GM19468 (cell line): ENCODE measurements around the gene ARFGAP1.
"Not testable (repeated sequence)": the region's sequence is repeated elsewhere in the genome, so short reads cannot be mapped to it uniquely, and the experiment has no call there.

Experiments
- ATAC-seq: cut with Tn5 transposase; IDR thresholded peaks from one replicate; pipeline ENCODE4 v1.9.1; 2021; ENCODE audit warnings: mild to moderate bottlenecking, moderate library complexity, moderate number of reproducible peaks; ENCODE audit not compliant: unreplicated experiment; ENCODE audit errors: extremely low read depth

Gene ARFGAP1

DNA sequence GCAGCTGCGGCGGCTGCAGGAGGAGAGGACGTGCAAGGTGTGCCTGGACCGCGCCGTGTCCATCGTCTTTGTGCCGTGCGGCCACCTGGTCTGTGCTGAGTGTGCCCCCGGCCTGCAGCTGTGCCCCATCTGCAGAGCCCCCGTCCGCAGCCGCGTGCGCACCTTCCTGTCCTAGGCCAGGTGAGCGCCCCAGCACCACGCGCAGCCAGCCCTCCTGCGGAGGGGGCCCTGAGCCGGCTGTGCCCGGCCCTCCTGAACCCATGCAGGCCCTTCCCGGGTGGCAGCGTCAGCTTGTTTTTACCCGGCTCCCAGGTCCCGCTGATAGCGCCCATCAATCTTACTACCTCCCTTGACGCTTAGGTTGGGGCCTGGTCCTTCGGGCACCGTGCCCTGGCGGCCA, 33.2 kb upstream of the ARFGAP1 start:
- ATAC-seq: no peak

DNA sequence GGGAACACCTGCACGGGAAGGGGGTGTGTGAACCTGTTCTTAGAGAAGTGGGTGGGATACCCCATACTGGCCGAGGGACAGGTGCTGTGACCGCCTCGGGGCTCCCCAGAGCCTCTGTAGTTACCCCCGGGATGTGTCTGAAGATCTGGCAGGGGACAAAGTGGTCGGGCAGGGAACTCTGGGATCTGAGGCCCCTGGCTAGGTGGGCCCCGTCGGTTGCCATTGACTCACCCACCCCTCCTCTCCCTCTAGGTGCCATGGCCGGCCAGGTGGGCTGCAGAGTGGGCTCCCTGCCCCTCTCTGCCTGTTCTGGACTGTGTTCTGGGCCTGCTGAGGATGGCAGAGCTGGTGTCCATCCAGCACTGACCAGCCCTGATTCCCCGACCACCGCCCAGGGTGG, 32.6 kb upstream of the ARFGAP1 start:
- no peak for ATAC-seq

GRCh38 chr20:63241272-63241671, 31.3 kb upstream of the ARFGAP1 start:
- no peak for ATAC-seq

- ATAC-seq: no peak
Observed at GRCh38 chr20:63242736-63243135, 29.9 kb upstream of the ARFGAP1 start.

GRCh38 chr20:63243604-63244247, 28.9 kb upstream of the ARFGAP1 start:
- no peak for ATAC-seq

DNA sequence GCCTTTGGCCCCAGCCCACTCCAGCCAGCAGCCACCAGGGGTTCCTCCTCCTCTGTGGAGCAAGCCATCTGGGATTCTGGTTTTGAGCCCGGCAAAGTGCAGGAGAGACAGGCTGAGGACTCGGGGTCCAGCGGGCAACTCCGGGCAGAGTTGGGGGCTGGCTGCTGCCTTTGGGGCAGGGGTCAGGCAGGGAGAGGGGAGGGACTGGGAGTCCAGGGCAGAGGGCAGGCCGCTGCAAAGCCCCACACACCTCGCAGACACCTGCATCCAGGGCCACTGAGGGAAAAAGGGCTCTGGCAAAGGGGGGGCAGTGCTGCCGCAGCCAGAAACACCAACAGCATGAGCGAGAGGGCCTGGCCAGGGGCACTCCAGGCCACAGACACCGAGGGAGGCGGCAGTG, 28.1 kb upstream of the ARFGAP1 start:
- no peak for ATAC-seq

GRCh38 chr20:63246490-63247288, 25.9 kb upstream of the ARFGAP1 start:
- ATAC-seq: no peak

DNA sequence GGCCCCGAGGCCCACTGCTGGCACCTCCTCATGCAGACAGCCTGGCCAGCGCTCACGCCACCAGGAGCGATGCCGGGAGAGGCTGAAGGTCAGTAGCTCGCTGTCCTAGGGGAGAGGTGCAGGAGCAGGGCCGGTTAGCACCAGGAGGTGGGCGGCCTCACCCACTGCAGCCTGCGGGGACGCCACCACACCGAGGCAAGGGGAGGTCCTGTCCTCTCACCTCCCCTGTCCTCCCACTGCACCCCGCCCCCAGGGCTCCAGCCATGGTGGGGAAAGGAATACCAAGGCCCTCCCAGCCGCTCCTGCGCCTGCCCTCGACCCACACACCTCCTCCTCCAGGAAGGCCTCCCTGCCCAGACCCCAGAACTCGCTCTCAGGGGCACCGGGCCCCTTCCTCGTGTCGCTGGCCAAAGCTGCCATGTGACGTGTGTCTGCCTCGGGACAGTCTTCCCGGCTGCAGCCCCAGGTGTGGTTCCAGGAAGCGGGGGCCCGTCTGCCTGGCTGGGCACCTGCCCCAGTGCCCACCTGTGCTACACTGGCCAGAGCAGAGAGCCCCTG, 24.9 kb upstream of the ARFGAP1 start:
- ATAC-seq: no peak

DNA sequence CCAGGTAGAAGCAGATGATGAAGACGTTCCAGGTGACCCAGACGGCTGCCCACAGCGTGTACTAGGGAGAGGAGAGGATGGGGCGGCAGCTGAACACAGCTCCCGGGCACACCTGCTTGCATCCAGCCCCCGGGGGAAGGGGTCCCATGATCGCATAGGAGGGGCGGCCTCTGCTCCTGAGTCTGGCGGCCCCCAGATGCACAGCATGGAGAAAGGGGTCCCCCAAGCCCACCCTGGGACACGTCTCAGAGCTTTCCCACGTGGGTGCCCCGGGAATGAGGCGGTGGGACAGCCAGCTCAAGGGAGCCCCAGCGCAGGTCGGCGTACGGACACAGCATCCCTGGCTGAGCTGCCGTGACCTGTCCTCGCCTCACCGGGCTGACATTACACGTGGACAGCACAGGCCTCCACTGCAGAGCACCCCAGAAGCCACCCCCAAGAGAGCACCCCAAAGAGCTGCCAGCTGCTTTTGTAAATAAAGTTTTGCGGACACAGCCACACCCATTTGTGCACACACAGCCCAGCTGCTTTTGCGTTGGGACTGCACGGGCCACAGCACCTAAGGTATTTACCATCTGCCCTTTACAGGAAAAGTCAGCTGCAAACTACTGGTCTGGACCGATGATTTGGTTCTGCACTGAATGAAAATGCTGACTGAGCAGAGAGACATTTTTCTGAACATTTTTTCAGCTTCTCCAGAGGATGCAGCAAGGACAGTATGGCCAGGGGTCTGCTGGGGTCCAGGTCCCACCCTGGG, 23.6 kb upstream of the ARFGAP1 start:
- ATAC-seq: no peak

DNA sequence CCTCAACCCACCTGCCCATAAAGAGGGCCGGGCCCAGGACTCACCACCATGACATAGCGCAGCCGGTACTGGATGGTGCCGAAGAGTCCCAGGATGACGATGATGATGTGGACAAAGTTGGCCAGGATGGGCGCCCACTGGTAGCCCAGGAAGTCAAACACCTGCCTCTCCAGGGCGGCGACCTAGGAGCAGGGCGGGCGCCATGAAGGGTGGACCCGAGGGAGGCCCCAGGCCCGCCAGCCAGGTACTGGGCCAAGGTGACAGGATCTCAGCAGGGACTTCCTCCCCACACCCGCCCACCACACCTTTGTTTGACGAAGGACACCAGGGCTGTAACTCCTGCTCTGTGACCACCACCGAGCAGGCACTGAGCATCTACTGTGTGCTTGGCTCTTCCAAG, 22.7 kb upstream of the ARFGAP1 start:
- ATAC-seq: no peak

- not testable (repeated sequence) for ATAC-seq
Observed at GRCh38 chr20:63251350-63251749, 21.3 kb upstream of the ARFGAP1 start.

DNA sequence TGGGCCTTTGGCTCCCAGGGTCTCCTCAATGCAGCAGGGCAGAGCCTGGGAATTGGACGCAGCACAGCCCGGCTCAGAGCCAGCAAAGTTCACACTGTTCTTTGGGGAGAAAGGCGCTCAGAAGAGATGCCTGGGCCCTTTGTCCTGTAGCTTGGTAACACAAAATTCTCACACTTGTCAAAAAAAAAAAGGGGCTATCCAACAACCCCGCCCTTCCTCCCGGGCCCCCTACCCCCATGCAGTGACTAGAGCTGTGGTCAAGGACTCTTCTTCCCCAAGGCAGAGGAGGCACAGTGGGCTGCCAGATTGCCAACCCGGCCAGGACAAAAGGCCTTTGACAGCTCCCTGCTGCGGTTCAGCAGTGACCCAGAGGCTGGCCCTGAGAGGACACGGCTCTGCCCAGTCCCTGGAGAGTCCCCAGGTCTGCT, 20.3 kb upstream of the ARFGAP1 start:
- ATAC-seq: no peak

DNA sequence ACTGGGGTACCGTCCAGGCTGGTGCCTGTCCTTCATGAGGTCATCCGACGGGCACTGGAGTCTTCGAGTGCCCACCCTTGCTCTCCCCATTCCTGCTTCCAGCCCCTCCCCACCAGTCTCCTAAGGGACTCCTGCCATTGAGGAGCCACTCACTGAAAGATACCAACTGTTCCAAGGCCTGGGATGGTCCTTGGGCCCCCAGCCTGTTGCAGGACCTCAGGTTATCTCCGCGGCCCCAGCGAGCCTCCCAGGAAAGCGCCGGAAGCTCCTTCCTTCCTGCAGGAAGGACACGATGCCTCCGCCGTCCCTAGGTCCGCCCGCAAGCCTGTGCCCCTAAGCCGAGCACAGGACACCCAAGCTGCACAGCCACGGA, 19.6 kb upstream of the ARFGAP1 start:
- ATAC-seq: no peak

GRCh38 chr20:63253438-63254231, 19.0 kb upstream of the ARFGAP1 start:
- no peak for ATAC-seq

- ATAC-seq: no peak
Observed at GRCh38 chr20:63254232-63254605, 18.4 kb upstream of the ARFGAP1 start, which contains the start of gene NKAIN4. TSS of gene NKAIN4 (minus strand) at chr20:63254463. CDS start at chr20:63254450, 13 bp downstream.

DNA sequence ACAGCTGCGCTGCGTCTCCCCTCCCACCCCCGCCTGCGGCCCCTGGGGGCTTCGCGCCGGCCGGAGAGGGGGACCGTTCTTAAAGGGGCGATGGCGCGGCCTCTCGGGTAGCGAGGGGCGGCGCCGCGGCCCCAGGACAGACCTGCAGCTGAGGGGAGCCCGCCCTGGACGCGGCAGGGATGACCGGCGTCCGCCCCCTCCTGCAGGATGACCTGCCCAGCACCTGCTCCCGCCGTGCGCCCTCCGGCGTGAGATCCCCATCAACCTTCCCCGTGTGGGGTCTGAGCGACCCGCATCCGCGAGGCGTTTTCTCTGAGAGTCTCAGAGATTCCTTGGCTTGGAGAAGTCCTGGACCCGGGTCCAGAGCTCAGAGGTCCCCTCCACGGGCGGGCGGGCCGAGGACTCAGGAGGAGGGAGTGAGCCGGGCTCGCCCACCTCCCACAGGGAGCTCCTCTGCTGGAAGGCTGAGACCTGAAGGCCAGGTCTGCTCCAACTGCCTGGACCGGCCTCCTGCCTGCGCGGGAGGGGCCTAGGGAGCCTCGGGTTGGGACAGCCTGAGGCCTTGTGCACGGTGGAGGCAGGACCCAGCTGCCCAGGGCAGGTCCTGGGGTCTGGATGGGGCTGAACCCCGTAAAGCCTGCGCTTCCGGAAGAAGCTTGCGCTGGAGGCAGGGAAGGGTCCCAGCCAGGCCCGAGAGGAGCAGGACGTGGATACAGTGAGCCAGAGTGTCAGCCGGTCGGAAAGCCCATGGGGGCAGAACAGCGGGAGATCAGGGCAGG, 17.8 kb upstream of the ARFGAP1 start:
- no peak for ATAC-seq

- no peak for ATAC-seq
Observed at GRCh38 chr20:63255931-63256704, 16.5 kb upstream of the ARFGAP1 start.

GRCh38 chr20:63256954-63257353, 15.7 kb upstream of the ARFGAP1 start:
- ATAC-seq: no peak

- ATAC-seq: no peak
Observed at GRCh38 chr20:63257629-63258028, 15.0 kb upstream of the ARFGAP1 start.
